K562 (cell line): ENCODE data around the gene TSC22D3.

Experiments
- BRF1 ChIP-seq: IDR thresholded peaks from 3 replicates; pipeline ENCODE4 v1.6.1; 2011; ENCODE audit warnings: borderline replicate concordance, mild to moderate bottlenecking; ENCODE audit not compliant: insufficient read length; ENCODE audit errors: extremely low read depth
- CTCF ChIP-seq, 3 experiments: IDR thresholded peaks in 2 of 3; conservative IDR thresholded peaks in 1 of 3; 2 replicates each; pipeline ENCODE4 v1.5.1; 2011 to 2012; ENCODE audit warnings: low read length in 3 of 3, mild to moderate bottlenecking in 3 of 3, control low read depth in 2 of 3, improper control_type of control experiment in 1 of 3, inconsistent platforms in 1 of 3, low read depth in 1 of 3, mixed read lengths in 1 of 3, moderate library complexity in 1 of 3; ENCODE audit not compliant: insufficient read depth in 2 of 3
- KDM4B ChIP-seq, 2 experiments: fragments of 450-650 bp in 1 of 2; sonication (generic) in 1 of 2; IDR thresholded peaks; 2 replicates each; pipeline ENCODE4 v1.6.1; 2016 to 2017; ENCODE audit warnings: borderline replicate concordance in 2 of 2, antibody characterized with exemption in 1 of 2, low read depth in 1 of 2, mild to moderate bottlenecking in 1 of 2
- MXI1 ChIP-seq: IDR thresholded peaks from 2 replicates; pipeline ENCODE4 v1.6.1; 2011; ENCODE audit warnings: low read depth, mild to moderate bottlenecking, improper control_type of control experiment, low read length
- NKRF ChIP-seq: fragments of 450-650 bp; IDR thresholded peaks from 2 replicates; pipeline ENCODE4 v1.6.1; 2016; ENCODE audit warnings: borderline replicate concordance
- POLR2A ChIP-seq: fragments of 450-650 bp; conservative IDR thresholded peaks from 2 replicates; pipeline ENCODE4 v1.6.1; 2016
- SNRNP70 ChIP-seq: fragments of 200-400 bp; formaldehyde crosslinking; optimal IDR thresholded peaks from 2 replicates; pipeline ENCODE3; 2017; ENCODE audit warnings: low read depth, low read length
- SPI1 ChIP-seq: IDR thresholded peaks from 2 replicates; pipeline ENCODE4 v1.6.1; 2011; ENCODE audit warnings: low read depth, low read length, control low read depth, borderline replicate concordance
- TAL1 ChIP-seq: fragments of 450-650 bp; IDR thresholded peaks from 2 replicates; pipeline ENCODE4 v1.6.1; 2016; ENCODE audit warnings: mild to moderate bottlenecking
- YY1 ChIP-seq, 3 experiments: IDR thresholded peaks; 2 replicates each; pipeline ENCODE4 v1.6.1; 2011; ENCODE audit warnings: low read length in 2 of 3, mild to moderate bottlenecking in 2 of 3, moderate library complexity in 2 of 3, borderline replicate concordance in 1 of 3, control low read depth in 1 of 3, low read depth in 1 of 3; ENCODE audit not compliant: insufficient read depth in 3 of 3, insufficient replicate concordance in 2 of 3, control insufficient read depth in 1 of 3, insufficient read length in 1 of 3; ENCODE audit errors: extremely low read depth in 1 of 3
- ZEB2 ChIP-seq: fragments of 450-650 bp; IDR thresholded peaks from 2 replicates; pipeline ENCODE4 v1.6.1; 2016
- ZNF282 ChIP-seq: sonication (generic); formaldehyde crosslinking; IDR thresholded peaks from 2 replicates; pipeline ENCODE4 v1.8.1; 2023; ENCODE audit warnings: missing genetic modification reagents
- ZNF551 ChIP-seq: fragments of 250-450 bp; sonication (Bioruptor Pico); IDR thresholded peaks from 2 replicates; pipeline ENCODE4 v1.5.0; 2021; ENCODE audit warnings: mild to moderate bottlenecking, moderate library complexity
- TF ChIP-seq, protein P1 (sequence below), 2 experiments: fragments of 450-650 bp; formaldehyde crosslinking in 1 of 2; IDR thresholded peaks; 2 replicates each; pipeline versions ENCODE4 v1.4.0 to v1.6.1; 2014 to 2020; ENCODE audit warnings: mild to moderate bottlenecking in 2 of 2, borderline replicate concordance in 1 of 2, low read depth in 1 of 2

DNA sequence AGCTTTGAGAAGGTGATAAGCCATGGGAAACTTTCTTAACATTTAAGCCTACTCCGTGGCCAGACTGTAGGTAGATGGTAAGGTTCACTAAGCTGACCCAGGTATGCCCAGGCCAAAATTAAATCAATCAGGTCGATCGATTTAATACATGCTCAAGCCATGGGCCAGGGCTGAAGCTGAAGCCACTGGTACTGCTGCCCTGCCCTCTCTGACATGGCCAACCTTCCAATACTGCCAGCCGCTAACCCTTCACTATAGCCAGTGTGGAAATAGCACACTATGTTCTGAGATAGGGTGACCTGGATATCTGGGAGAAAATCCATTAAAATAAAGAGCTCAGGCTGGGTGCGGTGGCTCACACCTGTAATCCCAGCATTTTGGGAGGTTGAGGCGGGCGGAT, 31.6 kb downstream of the TSC22D3 start:
- TF ChIP-seq CTCF (IDR thresholded peaks at IDR 0.05 in 2 of 3, conservative IDR thresholded peaks at IDR 0.05 in 1 of 3; ENCODE audit: insufficient read depth in 2 of 3, low read depth in 1 of 3, low read length in 3 of 3) (no peak), MXI1 (no peak), SNRNP70 (no peak), KDM4B (IDR thresholded peaks at IDR 0.05; ENCODE audit: borderline replicate concordance in 2 of 2, low read depth in 1 of 2) (no peak), YY1 (IDR thresholded peaks at IDR 0.05; ENCODE audit: borderline replicate concordance in 1 of 3, control insufficient read depth in 1 of 3, extremely low read depth in 1 of 3, insufficient read depth in 3 of 3, insufficient read length in 1 of 3, insufficient replicate concordance in 2 of 3, low read depth in 1 of 3, low read length in 2 of 3) (no peak), NKRF (no peak), BRF1 (no peak), TAL1 (no peak), POLR2A (no peak), ZNF551 (CRISPR knock-in tag) (no peak), SPI1 (no peak), ZNF282 (CRISPR knock-in tag) (no peak), ZEB2 (no peak)
- TF ChIP-seq, protein P1, sequence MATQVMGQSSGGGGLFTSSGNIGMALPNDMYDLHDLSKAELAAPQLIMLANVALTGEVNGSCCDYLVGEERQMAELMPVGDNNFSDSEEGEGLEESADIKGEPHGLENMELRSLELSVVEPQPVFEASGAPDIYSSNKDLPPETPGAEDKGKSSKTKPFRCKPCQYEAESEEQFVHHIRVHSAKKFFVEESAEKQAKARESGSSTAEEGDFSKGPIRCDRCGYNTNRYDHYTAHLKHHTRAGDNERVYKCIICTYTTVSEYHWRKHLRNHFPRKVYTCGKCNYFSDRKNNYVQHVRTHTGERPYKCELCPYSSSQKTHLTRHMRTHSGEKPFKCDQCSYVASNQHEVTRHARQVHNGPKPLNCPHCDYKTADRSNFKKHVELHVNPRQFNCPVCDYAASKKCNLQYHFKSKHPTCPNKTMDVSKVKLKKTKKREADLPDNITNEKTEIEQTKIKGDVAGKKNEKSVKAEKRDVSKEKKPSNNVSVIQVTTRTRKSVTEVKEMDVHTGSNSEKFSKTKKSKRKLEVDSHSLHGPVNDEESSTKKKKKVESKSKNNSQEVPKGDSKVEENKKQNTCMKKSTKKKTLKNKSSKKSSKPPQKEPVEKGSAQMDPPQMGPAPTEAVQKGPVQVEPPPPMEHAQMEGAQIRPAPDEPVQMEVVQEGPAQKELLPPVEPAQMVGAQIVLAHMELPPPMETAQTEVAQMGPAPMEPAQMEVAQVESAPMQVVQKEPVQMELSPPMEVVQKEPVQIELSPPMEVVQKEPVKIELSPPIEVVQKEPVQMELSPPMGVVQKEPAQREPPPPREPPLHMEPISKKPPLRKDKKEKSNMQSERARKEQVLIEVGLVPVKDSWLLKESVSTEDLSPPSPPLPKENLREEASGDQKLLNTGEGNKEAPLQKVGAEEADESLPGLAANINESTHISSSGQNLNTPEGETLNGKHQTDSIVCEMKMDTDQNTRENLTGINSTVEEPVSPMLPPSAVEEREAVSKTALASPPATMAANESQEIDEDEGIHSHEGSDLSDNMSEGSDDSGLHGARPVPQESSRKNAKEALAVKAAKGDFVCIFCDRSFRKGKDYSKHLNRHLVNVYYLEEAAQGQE (IDR thresholded peaks at IDR 0.05; ENCODE audit: borderline replicate concordance): no peak
- TF ChIP-seq, protein P1 (CRISPR knock-in tag; IDR thresholded peaks at IDR 0.05; ENCODE audit: low read depth): no peak
